Endodermal cell (in vitro differentiated cells): ENCODE results near the gene SFMBT2. TPM values are rescaled to one million over a fixed set of nuclear protein-coding genes. Genes with fewer than 3 reads are reported as not detected.

Experiments used
- DNase-seq: peaks from one replicate; pipeline ENCODE4 v3.0.0-alpha.2; 2017
- H3K27ac ChIP-seq: 2 replicates; pipeline ENCODE4 v1.5.1; 2013; ENCODE audit warnings: mild to moderate bottlenecking, low read depth, low read length, moderate library complexity
- H3K27me3 ChIP-seq: 2 replicates; pipeline ENCODE4 v1.6.1; 2013; ENCODE audit warnings: mild to moderate bottlenecking, low read length, moderate library complexity; ENCODE audit not compliant: insufficient read depth, control insufficient read depth, poor library complexity, severe bottlenecking
- H3K36me3 ChIP-seq: 2 replicates; pipeline ENCODE4 v1.7.0; 2013; ENCODE audit warnings: mild to moderate bottlenecking, low read length, moderate library complexity; ENCODE audit not compliant: control insufficient read depth, insufficient read depth
- H3K4me1 ChIP-seq: one replicate; pipeline ENCODE4 v1.7.0; 2013; ENCODE audit warnings: low read length; ENCODE audit not compliant: control insufficient read depth, insufficient read depth
- H3K4me3 ChIP-seq: 2 replicates; pipeline ENCODE4 v1.5.1; 2013; ENCODE audit warnings: mild to moderate bottlenecking, low read length, moderate library complexity
- H3K9ac ChIP-seq: 2 replicates; pipeline ENCODE4 v1.6.1; 2013; ENCODE audit warnings: mild to moderate bottlenecking, low read length, moderate library complexity; ENCODE audit not compliant: poor library complexity, severe bottlenecking; ENCODE audit errors: extremely low read depth
- H3K9me3 ChIP-seq: 2 replicates; pipeline ENCODE4 v1.6.1; 2013; ENCODE audit warnings: mild to moderate bottlenecking, low read length, moderate library complexity; ENCODE audit not compliant: control insufficient read depth
- H3K27ac Mint-ChIP-seq: 2 replicates; pipeline ENCODE4 v1.8.0; 2020; ENCODE audit warnings: mixed read lengths
- H3K27me3 Mint-ChIP-seq: 2 replicates; pipeline ENCODE4 v1.8.0; 2021; ENCODE audit warnings: mild to moderate bottlenecking, mixed read lengths; ENCODE audit not compliant: insufficient read depth
- H3K36me3 Mint-ChIP-seq: 2 replicates; pipeline ENCODE4 v1.8.0; 2020; ENCODE audit warnings: low read depth, mixed read lengths
- H3K4me1 Mint-ChIP-seq: 2 replicates; pipeline ENCODE4 v1.8.0; 2020; ENCODE audit warnings: mixed read lengths
- H3K4me3 Mint-ChIP-seq: 2 replicates; pipeline ENCODE4 v1.8.0; 2020; ENCODE audit warnings: mild to moderate bottlenecking, moderate library complexity, mixed read lengths
- H3K9me3 Mint-ChIP-seq: 2 replicates; pipeline ENCODE4 v1.8.0; 2020; ENCODE audit warnings: mild to moderate bottlenecking, mixed read lengths
- WGBS, 2 experiments: methylation state at CpG; one replicate each; pipeline versions ENCODE4 v1.1.5 to v1.1.7; 2013; ENCODE audit warnings: missing lambda C conversion rate in 2 of 2, mixed read lengths in 1 of 2; ENCODE audit not compliant: insufficient coverage in 1 of 2, insufficient read length in 1 of 2; 5-methylcytosine and 5-hydroxymethylcytosine counted together
- total RNA-seq, 2 donors: library from RNA; stranded (reverse); fragmentation: NEBNext Ultra II Directional in 1 of 2; extraction: Animal tissue kit (Norgen Biotek cat#: 25700) in 1 of 2; gene quantifications; 2 replicates in 1 of 2; 3 replicates in 1 of 2; pipeline ENCODE4 v1.2.1, GENCODE V29; 2021
- TF ChIP-seq, protein P1 (sequence below): fragments of 200-600 bp; sonication (generic); conservative IDR thresholded peaks from 2 replicates; pipeline ENCODE4 v1.5.0; 2021; ENCODE audit warnings: antibody characterized with exemption, mild to moderate bottlenecking

Gene SFMBT2
- total RNA-seq, 2 donors from 2014 or later: 3.9 to 5.3 TPM

DNA sequence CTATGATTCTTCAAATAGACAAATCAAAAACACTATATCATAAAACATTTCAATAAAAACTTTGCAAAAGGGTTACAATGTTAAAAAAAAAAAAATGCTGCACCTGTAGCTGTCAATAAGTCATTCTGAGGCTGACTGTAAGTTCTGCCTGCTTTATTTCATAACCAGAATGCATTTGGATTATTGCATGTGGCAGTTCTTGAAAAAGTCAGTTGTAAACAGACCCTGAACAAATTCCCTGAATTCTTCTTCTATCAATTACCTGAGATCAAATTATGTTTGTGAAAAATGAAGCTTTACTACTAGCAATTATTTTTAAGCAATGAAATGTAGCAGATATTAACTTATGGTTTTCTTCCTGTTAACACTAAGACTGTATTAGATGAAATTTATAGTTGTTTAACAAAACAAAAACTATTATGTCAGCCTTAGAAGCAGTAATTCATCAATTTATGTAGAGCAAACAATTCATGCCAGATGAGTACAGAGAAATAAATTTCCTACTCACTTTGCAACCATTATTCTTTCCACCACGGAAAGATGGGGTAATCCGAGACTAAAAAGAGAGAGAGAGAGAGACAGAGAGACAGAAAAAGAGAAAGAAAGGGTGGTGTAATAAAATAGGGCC, 107.8 kb downstream of the SFMBT2 start:
- Mint-ChIP-seq H3K4me3 (no peak overlapping the region), H3K36me3 (no peaks in the 10 kb centered on the region), H3K27me3 (no peaks in the 10 kb centered on the region), H3K9me3 (no peaks in the 10 kb centered on the region), H3K27ac (no peak overlapping the region), H3K4me1 (peaks cover 2% of the 10 kb centered on the region)
- Histone ChIP-seq H3K9ac (no peak overlapping the region), H3K27ac (no peak overlapping the region), H3K27me3 (no peaks in the 10 kb centered on the region), H3K4me3 (no peak overlapping the region), H3K4me1 (no peaks in the 10 kb centered on the region), H3K36me3 (no peaks in the 10 kb centered on the region), H3K9me3 (no peaks in the 10 kb centered on the region)
- TF ChIP-seq, protein P1, sequence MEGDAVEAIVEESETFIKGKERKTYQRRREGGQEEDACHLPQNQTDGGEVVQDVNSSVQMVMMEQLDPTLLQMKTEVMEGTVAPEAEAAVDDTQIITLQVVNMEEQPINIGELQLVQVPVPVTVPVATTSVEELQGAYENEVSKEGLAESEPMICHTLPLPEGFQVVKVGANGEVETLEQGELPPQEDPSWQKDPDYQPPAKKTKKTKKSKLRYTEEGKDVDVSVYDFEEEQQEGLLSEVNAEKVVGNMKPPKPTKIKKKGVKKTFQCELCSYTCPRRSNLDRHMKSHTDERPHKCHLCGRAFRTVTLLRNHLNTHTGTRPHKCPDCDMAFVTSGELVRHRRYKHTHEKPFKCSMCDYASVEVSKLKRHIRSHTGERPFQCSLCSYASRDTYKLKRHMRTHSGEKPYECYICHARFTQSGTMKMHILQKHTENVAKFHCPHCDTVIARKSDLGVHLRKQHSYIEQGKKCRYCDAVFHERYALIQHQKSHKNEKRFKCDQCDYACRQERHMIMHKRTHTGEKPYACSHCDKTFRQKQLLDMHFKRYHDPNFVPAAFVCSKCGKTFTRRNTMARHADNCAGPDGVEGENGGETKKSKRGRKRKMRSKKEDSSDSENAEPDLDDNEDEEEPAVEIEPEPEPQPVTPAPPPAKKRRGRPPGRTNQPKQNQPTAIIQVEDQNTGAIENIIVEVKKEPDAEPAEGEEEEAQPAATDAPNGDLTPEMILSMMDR: no peak
- 80% methylated on average over 1 of the region's 2 CpGs; no CpG with 5 or more reads in 1 of the 2 experiments for WGBS, 2 experiments
- no peak for DNase-seq

DNA sequence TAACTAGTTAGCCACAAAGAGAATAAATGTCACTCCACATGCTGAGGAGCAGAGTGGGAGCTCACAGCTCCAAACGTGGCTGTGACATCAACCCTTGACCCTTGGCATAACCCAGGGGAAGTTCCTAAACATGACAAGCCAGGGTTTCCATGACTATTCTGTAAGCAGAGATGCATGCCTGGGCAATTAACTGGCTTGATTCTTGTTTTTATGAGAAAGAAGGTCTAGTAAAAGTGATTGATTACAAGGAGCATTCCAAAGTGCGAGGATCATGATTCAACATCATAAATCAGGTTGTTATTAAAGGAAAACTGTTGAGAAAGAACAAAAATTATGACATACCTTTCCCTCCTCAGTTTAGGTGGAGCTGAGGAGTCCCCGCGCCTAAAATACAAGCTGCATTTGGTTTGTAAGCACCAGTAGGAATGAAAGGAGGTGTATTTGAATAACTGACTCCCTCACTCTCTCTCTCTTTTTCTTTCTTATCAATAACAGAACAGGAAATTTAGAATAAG, 108.4 kb downstream of the SFMBT2 start:
- no peaks in the 10 kb centered on the region for H3K27me3 ChIP-seq
- H3K9ac ChIP-seq: no peak overlapping the region
- Mint-ChIP-seq H3K27ac (no peak overlapping the region), H3K27me3 (no peaks in the 10 kb centered on the region), H3K36me3 (no peaks in the 10 kb centered on the region), H3K4me3 (no peak overlapping the region), H3K4me1 (peaks cover 2% of the 10 kb centered on the region), H3K9me3 (no peaks in the 10 kb centered on the region)
- H3K4me3 ChIP-seq: no peak overlapping the region
- no peaks in the 10 kb centered on the region for H3K4me1 ChIP-seq
- no peaks in the 10 kb centered on the region for H3K9me3 ChIP-seq
- H3K36me3 ChIP-seq: no peaks in the 10 kb centered on the region
- WGBS, 2 experiments: 70 to 77% methylated on average over 1 to 2 of the region's 4 CpGs
- no peak for DNase-seq
- no peak overlapping the region for H3K27ac ChIP-seq
- TF ChIP-seq, protein P1: no peak

DNA sequence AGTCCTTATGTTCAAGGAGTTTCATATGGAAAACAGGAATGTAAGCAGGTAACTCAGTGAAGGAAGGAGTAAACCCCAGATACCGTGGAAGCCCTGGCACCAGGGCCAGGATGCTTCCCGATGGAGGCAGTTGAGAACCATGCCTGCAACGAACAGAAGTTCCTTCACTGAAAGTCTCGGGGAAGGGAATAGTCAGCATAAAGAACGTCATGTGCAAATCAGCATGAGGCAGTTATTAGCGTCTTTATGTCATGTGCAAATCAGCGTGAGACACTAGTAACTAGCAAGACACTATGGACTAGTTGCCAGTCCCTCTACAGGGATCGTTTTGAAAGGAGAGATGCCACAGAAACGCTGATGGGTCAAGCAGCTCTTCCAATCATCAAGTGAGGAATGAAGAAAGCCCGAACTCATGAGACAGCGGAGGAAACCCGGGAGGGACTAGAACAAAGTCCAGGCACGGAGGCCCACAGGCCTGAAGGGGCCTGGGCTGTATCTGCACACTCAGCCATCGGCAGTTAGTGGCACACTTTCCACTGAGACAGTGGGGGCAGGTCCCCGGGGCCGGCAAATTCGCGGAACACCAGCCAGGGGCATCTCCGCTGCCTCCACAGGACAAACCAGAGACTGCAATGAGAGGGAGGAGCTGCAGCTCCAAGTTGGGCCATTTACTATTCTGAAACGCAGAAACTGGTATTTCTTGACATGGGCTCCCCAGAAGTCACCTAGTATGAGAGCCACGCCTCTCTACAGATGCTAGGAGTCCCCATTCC, 109.6 kb downstream of the SFMBT2 start:
- no peaks in the 10 kb centered on the region for H3K9me3 Mint-ChIP-seq
- no peak overlapping the region for H3K27ac ChIP-seq
- peak; percentile 87 for DNase-seq
- TF ChIP-seq, protein P1: peak; percentile 73
- no peaks in the 10 kb centered on the region for H3K36me3 Mint-ChIP-seq
- H3K27me3 ChIP-seq: no peaks in the 10 kb centered on the region
- WGBS, 2 experiments: 77 to 80% methylated on average over 19 to 21 of the region's 21 CpGs
- no peaks in the 10 kb centered on the region for H3K4me1 ChIP-seq
- no peaks in the 10 kb centered on the region for H3K9me3 ChIP-seq
- peaks cover 2% of the 10 kb centered on the region for H3K4me1 Mint-ChIP-seq
- H3K36me3 ChIP-seq: no peaks in the 10 kb centered on the region
- no peak overlapping the region for H3K4me3 Mint-ChIP-seq
- no peak overlapping the region for H3K4me3 ChIP-seq
- H3K27ac Mint-ChIP-seq: no peak overlapping the region
- H3K9ac ChIP-seq: no peak overlapping the region
- H3K27me3 Mint-ChIP-seq: no peaks in the 10 kb centered on the region
